ENCODE results near the gene SPTBN1. TPM values are rescaled to one million over a fixed set of nuclear protein-coding genes. Genes with fewer than 3 reads are reported as not detected.

The SPTBN1 gene
- total RNA-seq, 2 donors from 2014 or later, result 179 to 194 TPM

DNA sequence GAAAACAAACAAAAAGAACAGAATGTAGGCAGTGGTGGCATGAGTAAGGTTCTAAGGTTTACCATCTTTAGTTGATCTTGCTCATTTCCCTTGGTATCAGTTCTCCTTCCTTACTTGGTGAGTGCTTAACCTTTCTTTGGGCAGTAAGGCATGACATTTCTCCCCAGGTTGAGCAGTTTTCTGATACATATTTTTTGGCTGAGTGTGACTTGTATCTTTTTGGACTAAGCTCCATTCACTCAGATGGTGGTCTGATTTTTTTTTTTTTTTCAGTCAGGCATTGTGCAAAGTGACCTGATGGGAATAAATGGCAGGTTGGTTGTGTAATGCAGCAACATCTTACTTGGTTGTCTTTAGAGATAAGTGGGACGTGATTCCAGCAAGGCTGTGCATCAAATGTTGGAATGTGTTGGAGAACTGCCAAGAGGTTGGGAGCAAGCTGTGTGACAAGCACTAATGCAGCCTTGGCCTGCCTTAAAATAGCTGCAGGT, 15.1 kb downstream of the SPTBN1 start:
- no peak overlapping the region for H3K27ac ChIP-seq (ENCODE audit: low read depth, low read length)
- H3K9me3 ChIP-seq (ENCODE audit: control insufficient read depth, low read length), result no peaks in the 10 kb centered on the region
- H3K27me3 ChIP-seq (ENCODE audit: control insufficient read depth, insufficient read depth, low read length, poor library complexity, severe bottlenecking), result no peaks in the 10 kb centered on the region
- Mint-ChIP-seq H3K36me3 (ENCODE audit: low read depth) (peaks cover 2% of the 10 kb centered on the region), H3K27me3 (ENCODE audit: insufficient read depth) (no peaks in the 10 kb centered on the region), H3K4me3 (no peak overlapping the region), H3K27ac (no peak overlapping the region), H3K4me1 (peaks cover 14% of the 10 kb centered on the region), H3K9me3 (no peaks in the 10 kb centered on the region)
- 97% methylated on average over 1 of the region's 1 CpG; no CpG with 5 or more reads in 1 of the 2 experiments for WGBS, 2 experiments (ENCODE audit: insufficient coverage in 1 of 2, insufficient read length in 1 of 2)
- H3K9ac ChIP-seq (ENCODE audit: extremely low read depth, low read length, poor library complexity, severe bottlenecking), result no peak overlapping the region
- TF ChIP-seq, protein P1, sequence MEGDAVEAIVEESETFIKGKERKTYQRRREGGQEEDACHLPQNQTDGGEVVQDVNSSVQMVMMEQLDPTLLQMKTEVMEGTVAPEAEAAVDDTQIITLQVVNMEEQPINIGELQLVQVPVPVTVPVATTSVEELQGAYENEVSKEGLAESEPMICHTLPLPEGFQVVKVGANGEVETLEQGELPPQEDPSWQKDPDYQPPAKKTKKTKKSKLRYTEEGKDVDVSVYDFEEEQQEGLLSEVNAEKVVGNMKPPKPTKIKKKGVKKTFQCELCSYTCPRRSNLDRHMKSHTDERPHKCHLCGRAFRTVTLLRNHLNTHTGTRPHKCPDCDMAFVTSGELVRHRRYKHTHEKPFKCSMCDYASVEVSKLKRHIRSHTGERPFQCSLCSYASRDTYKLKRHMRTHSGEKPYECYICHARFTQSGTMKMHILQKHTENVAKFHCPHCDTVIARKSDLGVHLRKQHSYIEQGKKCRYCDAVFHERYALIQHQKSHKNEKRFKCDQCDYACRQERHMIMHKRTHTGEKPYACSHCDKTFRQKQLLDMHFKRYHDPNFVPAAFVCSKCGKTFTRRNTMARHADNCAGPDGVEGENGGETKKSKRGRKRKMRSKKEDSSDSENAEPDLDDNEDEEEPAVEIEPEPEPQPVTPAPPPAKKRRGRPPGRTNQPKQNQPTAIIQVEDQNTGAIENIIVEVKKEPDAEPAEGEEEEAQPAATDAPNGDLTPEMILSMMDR (conservative IDR thresholded peaks at IDR 0.05), result no peak
- H3K4me3 ChIP-seq (ENCODE audit: low read length), result no peak overlapping the region
- no peak for DNase-seq
- peaks cover 7% of the 10 kb centered on the region for H3K4me1 ChIP-seq (ENCODE audit: control insufficient read depth, insufficient read depth, low read length)
- H3K36me3 ChIP-seq (ENCODE audit: control insufficient read depth, insufficient read depth, low read length), result no peaks in the 10 kb centered on the region

DNA sequence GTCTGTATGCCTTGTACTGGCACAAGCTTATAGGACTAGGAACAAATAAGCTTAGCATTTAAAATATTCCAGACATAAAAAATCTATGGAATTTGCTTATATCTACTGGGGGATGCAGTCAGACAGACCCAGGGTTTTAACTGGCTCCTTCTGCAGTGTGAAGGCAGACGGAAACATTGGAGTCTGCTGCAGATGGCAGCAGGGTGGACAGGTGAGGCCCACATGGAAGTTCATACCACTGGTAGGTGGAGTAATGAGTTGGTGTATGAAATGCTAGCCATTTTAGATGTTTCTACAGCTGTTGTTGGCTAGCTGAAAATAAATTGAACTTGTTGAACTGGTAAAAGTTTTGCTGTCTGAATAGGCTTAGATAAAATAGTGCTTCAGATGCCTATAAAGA, 17.7 kb downstream of the SPTBN1 start:
- Mint-ChIP-seq H3K36me3 (ENCODE audit: low read depth) (peaks cover 2% of the 10 kb centered on the region), H3K4me1 (peaks cover 12% of the 10 kb centered on the region), H3K4me3 (no peak overlapping the region), H3K9me3 (no peaks in the 10 kb centered on the region), H3K27me3 (ENCODE audit: insufficient read depth) (no peaks in the 10 kb centered on the region), H3K27ac (no peak overlapping the region)
- WGBS, 2 experiments (ENCODE audit: insufficient coverage in 1 of 2, insufficient read length in 1 of 2), result 91 to 92% methylated on average over 1 of the region's 1 CpG
- Histone ChIP-seq H3K4me1 (ENCODE audit: control insufficient read depth, insufficient read depth, low read length) (peaks cover 7% of the 10 kb centered on the region), H3K9ac (ENCODE audit: extremely low read depth, low read length, poor library complexity, severe bottlenecking) (no peak overlapping the region), H3K27ac (ENCODE audit: low read depth, low read length) (no peak overlapping the region), H3K9me3 (ENCODE audit: control insufficient read depth, low read length) (no peaks in the 10 kb centered on the region), H3K27me3 (ENCODE audit: control insufficient read depth, insufficient read depth, low read length, poor library complexity, severe bottlenecking) (no peaks in the 10 kb centered on the region), H3K36me3 (ENCODE audit: control insufficient read depth, insufficient read depth, low read length) (no peaks in the 10 kb centered on the region), H3K4me3 (ENCODE audit: low read length) (no peak overlapping the region)
- no peak for DNase-seq
- TF ChIP-seq, protein P1 (conservative IDR thresholded peaks at IDR 0.05), result no peak

DNA sequence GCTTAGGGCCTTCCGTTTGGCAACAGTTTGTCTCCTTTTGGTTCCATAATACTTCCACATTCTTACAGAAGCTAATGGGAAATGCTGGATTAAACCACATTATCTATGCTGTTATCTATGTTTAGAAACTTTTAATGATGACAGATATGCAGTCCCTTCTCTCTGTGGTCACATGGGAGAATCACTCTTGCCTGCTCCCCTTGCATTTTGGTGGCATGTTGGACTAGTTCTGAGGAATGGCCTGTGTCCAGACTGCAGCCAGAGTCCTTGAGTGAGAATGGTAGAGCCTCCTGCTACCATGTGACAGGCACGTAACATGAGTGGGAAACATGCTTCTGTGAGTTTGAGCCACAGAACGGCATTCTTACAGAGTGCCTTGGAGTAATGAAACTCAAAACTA, 19.2 kb downstream of the SPTBN1 start:
- H3K9ac ChIP-seq (ENCODE audit: extremely low read depth, low read length, poor library complexity, severe bottlenecking), result no peak overlapping the region
- H3K4me3 ChIP-seq (ENCODE audit: low read length), result no peak overlapping the region
- no peak overlapping the region for H3K27ac ChIP-seq (ENCODE audit: low read depth, low read length)
- no peaks in the 10 kb centered on the region for H3K4me1 ChIP-seq (ENCODE audit: control insufficient read depth, insufficient read depth, low read length)
- TF ChIP-seq, protein P1 (conservative IDR thresholded peaks at IDR 0.05), result no peak
- H3K36me3 ChIP-seq (ENCODE audit: control insufficient read depth, insufficient read depth, low read length), result no peaks in the 10 kb centered on the region
- H3K27me3 ChIP-seq (ENCODE audit: control insufficient read depth, insufficient read depth, low read length, poor library complexity, severe bottlenecking), result no peaks in the 10 kb centered on the region
- Mint-ChIP-seq H3K4me3 (no peak overlapping the region), H3K36me3 (ENCODE audit: low read depth) (peaks cover 2% of the 10 kb centered on the region), H3K4me1 (no peaks in the 10 kb centered on the region), H3K27ac (no peak overlapping the region), H3K27me3 (ENCODE audit: insufficient read depth) (no peaks in the 10 kb centered on the region), H3K9me3 (no peaks in the 10 kb centered on the region)
- DNase-seq, result no peak
- WGBS, 2 experiments (ENCODE audit: insufficient coverage in 1 of 2, insufficient read length in 1 of 2), result 90 to 97% methylated on average over 3 of the region's 3 CpGs
- no peaks in the 10 kb centered on the region for H3K9me3 ChIP-seq (ENCODE audit: control insufficient read depth, low read length)

Data from endodermal cell (in vitro differentiated cells).